Activated T-helper 1 cell treated with Interleukin-2 at 50 U/mL for 16 hours (primary cell): ENCODE results near the gene FBXL16.
"Not testable (repeated sequence)": the region's sequence is repeated elsewhere in the genome, so short reads cannot be mapped to it uniquely, and the experiment has no call there.

Source experiments
- DNase-seq: peaks from one replicate; pipeline ENCODE4 v3.0.0-alpha.2; 2020; ENCODE audit warnings: low read depth

FBXL16 gene

GRCh38 chr16:705431-706188 is at the start of gene FBXL16:
TSS of gene FBXL16 (minus strand) at chr16:705801. CDS start at chr16:697405, 8,396 bp downstream.
- no peak for DNase-seq

GRCh38 chr16:754656-755055 is 49.1 kb upstream of the FBXL16 start:
- no peak for DNase-seq

GRCh38 chr16:754121-754607 is 48.6 kb upstream of the FBXL16 start:
- not testable (repeated sequence) for DNase-seq

GRCh38 chr16:752007-752312 is 46.4 kb upstream of the FBXL16 start:
- no peak for DNase-seq

- no peak for DNase-seq
Observed at GRCh38 chr16:751152-752006, 45.8 kb upstream of the FBXL16 start.

- no peak for DNase-seq
Observed at GRCh38 chr16:750485-750884, 44.9 kb upstream of the FBXL16 start.

GRCh38 chr16:749010-749409 is 43.4 kb upstream of the FBXL16 start:
- no peak for DNase-seq

- no peak for DNase-seq
Observed at GRCh38 chr16:747978-748746, 42.6 kb upstream of the FBXL16 start.

- DNase-seq = no peak
Observed at GRCh38 chr16:746637-747036, 41.0 kb upstream of the FBXL16 start.

- no peak for DNase-seq
Observed at GRCh38 chr16:745739-746138, 40.1 kb upstream of the FBXL16 start.

GRCh38 chr16:743794-744500 is 38.3 kb upstream of the FBXL16 start:
- no peak for DNase-seq

GRCh38 chr16:742894-743293 is 37.3 kb upstream of the FBXL16 start:
- DNase-seq = not testable (repeated sequence)

GRCh38 chr16:741986-742629 is 36.5 kb upstream of the FBXL16 start:
- no peak for DNase-seq

GRCh38 chr16:740764-741505 is 35.3 kb upstream of the FBXL16 start, which contains the start of gene CIAO3:
TSS of gene CIAO3 (minus strand) at chr16:740997. CDS start at chr16:740985, 12 bp downstream.
- DNase-seq = peak; percentile 89

- DNase-seq = no peak
Observed at GRCh38 chr16:740459-740763, 34.8 kb upstream of the FBXL16 start.

- DNase-seq = no peak
Observed at GRCh38 chr16:739560-740458, 34.2 kb upstream of the FBXL16 start.

- DNase-seq = no peak
Observed at GRCh38 chr16:736936-737481, 31.4 kb upstream of the FBXL16 start.

GRCh38 chr16:735982-736453 is 30.4 kb upstream of the FBXL16 start:
- no peak for DNase-seq
